ENCODE measurements around the gene IFT172. TPM values are rescaled to one million over a fixed set of nuclear protein-coding genes. Genes with fewer than 3 reads are reported as not detected.

IFT172 gene
- total and polyA plus RNA-seq, 2 donors (not counting 1 experiment from before 2014, with no cell fraction given) = 21.4 to 33.3 TPM

- no peaks in the 10 kb centered on the region for H4K20me1 ChIP-seq (ENCODE audit: control insufficient read depth, insufficient read depth, low read length, poor library complexity, severe bottlenecking)
- H3K79me2 ChIP-seq (ENCODE audit: control insufficient read depth, insufficient read depth, low read length) = no peaks in the 10 kb centered on the region
- H3K27ac Mint-ChIP-seq = no peak overlapping the region
- H3K4me2 ChIP-seq (replicated peaks; ENCODE audit: low read depth, low read length, poor library complexity, severe bottlenecking) = no peak overlapping the region
- no peak overlapping the region for H3K27ac ChIP-seq (ENCODE audit: low read length in 2 of 2)
- 83% methylated on average over 3 of the region's 4 CpGs for WGBS (ENCODE audit: insufficient coverage)
- no peak for DNase-seq
- H3K9ac ChIP-seq (ENCODE audit: low read length) = no peak overlapping the region
- no peaks in the 10 kb centered on the region for H3K27me3 ChIP-seq (replicated peaks in 1 of 4; ENCODE audit: control extremely low read depth in 1 of 4, control insufficient read depth in 3 of 4, insufficient read depth in 4 of 4, low read length in 3 of 4)
- intact Hi-C loops (cut with micrococcal nuclease) = no loop called here
- no peak overlapping the region for H3K4me3 Mint-ChIP-seq
- H3K4me1 Mint-ChIP-seq = no peaks in the 10 kb centered on the region
- TF ChIP-seq CTCF (IDR thresholded peaks at IDR 0.05) = no peak
- no peak for TF ChIP-seq EZH2 (IDR thresholded peaks at IDR 0.05; ENCODE audit: borderline replicate concordance, insufficient read depth, low read depth, low read length, poor library complexity, severe bottlenecking)
- no peaks in the 10 kb centered on the region for H3K36me3 ChIP-seq (replicated peaks in 1 of 2; ENCODE audit: control extremely low read depth in 1 of 2, control insufficient read depth in 1 of 2, extremely low read depth in 1 of 2, insufficient read depth in 2 of 2, low read length in 1 of 2)
- POLR2A ChIA-PET = no interaction called here
- H3K27me3 Mint-ChIP-seq = peaks cover 19% of the 10 kb centered on the region
- H3K9me3 Mint-ChIP-seq (ENCODE audit: insufficient read depth) = no peaks in the 10 kb centered on the region
- no peak overlapping the region for H2AFZ ChIP-seq (ENCODE audit: insufficient read depth, low read depth, low read length, poor library complexity, severe bottlenecking)
- no peak overlapping the region for H3K4me3 ChIP-seq (ENCODE audit: control extremely low read depth in 1 of 5, extremely low read depth in 1 of 5, insufficient read depth in 1 of 5, low read depth in 2 of 5, low read length in 4 of 5)
- no peaks in the 10 kb centered on the region for H3K4me1 ChIP-seq (ENCODE audit: control insufficient read depth in 2 of 2, insufficient read depth in 2 of 2, low read length in 2 of 2)
- H3K9me3 ChIP-seq (ENCODE audit: control extremely low read depth in 1 of 3, control insufficient read depth in 2 of 3, insufficient read depth in 1 of 3, low read length in 2 of 3) = peaks cover 0 to 3% (median 0%) of the 10 kb centered on the region in 3 donors
- CTCF ChIA-PET = no interaction called here
- no peak for ATAC-seq (ENCODE audit: low read depth)
Measured at GRCh38 chr2:27507293-27507692, 17.8 kb upstream of the IFT172 start.

GRCh38 chr2:27506587-27506986, 17.0 kb upstream of the IFT172 start:
- Mint-ChIP-seq H3K9me3 (ENCODE audit: insufficient read depth) (no peaks in the 10 kb centered on the region), H3K27ac (no peak overlapping the region), H3K4me3 (no peak overlapping the region), H3K27me3 (peaks cover 16% of the 10 kb centered on the region), H3K4me1 (no peaks in the 10 kb centered on the region)
- Histone ChIP-seq H3K9ac (ENCODE audit: low read length) (no peak overlapping the region), H3K4me1 (ENCODE audit: control insufficient read depth in 2 of 2, insufficient read depth in 2 of 2, low read length in 2 of 2) (no peaks in the 10 kb centered on the region), H4K20me1 (ENCODE audit: control insufficient read depth, insufficient read depth, low read length, poor library complexity, severe bottlenecking) (no peaks in the 10 kb centered on the region), H3K27me3 (replicated peaks in 1 of 4; ENCODE audit: control extremely low read depth in 1 of 4, control insufficient read depth in 3 of 4, insufficient read depth in 4 of 4, low read length in 3 of 4) (no peaks in the 10 kb centered on the region), H3K27ac (ENCODE audit: low read length in 2 of 2) (no peak overlapping the region), H3K4me2 (replicated peaks; ENCODE audit: low read depth, low read length, poor library complexity, severe bottlenecking) (no peak overlapping the region), H3K9me3 (ENCODE audit: control extremely low read depth in 1 of 3, control insufficient read depth in 2 of 3, insufficient read depth in 1 of 3, low read length in 2 of 3) (peaks cover 0 to 3% (median 0%) of the 10 kb centered on the region in 3 donors), H2AFZ (ENCODE audit: insufficient read depth, low read depth, low read length, poor library complexity, severe bottlenecking) (no peak overlapping the region), H3K79me2 (ENCODE audit: control insufficient read depth, insufficient read depth, low read length) (no peaks in the 10 kb centered on the region), H3K36me3 (replicated peaks in 1 of 2; ENCODE audit: control extremely low read depth in 1 of 2, control insufficient read depth in 1 of 2, extremely low read depth in 1 of 2, insufficient read depth in 2 of 2, low read length in 1 of 2) (no peaks in the 10 kb centered on the region), H3K4me3 (ENCODE audit: control extremely low read depth in 1 of 5, extremely low read depth in 1 of 5, insufficient read depth in 1 of 5, low read depth in 2 of 5, low read length in 4 of 5) (no peak overlapping the region)
- ChIA-PET CTCF (no interaction called here), POLR2A (no interaction called here)
- ATAC-seq (ENCODE audit: low read depth) (no peak), DNase-seq (no peak)
- 91% methylated on average over 6 of the region's 6 CpGs for WGBS (ENCODE audit: insufficient coverage)
- intact Hi-C loops (cut with micrococcal nuclease) = no loop called here
- no peak for TF ChIP-seq CTCF (IDR thresholded peaks at IDR 0.05)
- TF ChIP-seq EZH2 (IDR thresholded peaks at IDR 0.05; ENCODE audit: borderline replicate concordance, insufficient read depth, low read depth, low read length, poor library complexity, severe bottlenecking) = no peak

All from B cell (primary cell).